Measurements from ENCODE around the gene RFX2. TPM values are rescaled to one million over a fixed set of nuclear protein-coding genes. Genes with fewer than 3 reads are reported as not detected.

Gene RFX2
- total RNA-seq, 2 experiments from 2014 or later = 9.0 to 10.4 TPM

DNA sequence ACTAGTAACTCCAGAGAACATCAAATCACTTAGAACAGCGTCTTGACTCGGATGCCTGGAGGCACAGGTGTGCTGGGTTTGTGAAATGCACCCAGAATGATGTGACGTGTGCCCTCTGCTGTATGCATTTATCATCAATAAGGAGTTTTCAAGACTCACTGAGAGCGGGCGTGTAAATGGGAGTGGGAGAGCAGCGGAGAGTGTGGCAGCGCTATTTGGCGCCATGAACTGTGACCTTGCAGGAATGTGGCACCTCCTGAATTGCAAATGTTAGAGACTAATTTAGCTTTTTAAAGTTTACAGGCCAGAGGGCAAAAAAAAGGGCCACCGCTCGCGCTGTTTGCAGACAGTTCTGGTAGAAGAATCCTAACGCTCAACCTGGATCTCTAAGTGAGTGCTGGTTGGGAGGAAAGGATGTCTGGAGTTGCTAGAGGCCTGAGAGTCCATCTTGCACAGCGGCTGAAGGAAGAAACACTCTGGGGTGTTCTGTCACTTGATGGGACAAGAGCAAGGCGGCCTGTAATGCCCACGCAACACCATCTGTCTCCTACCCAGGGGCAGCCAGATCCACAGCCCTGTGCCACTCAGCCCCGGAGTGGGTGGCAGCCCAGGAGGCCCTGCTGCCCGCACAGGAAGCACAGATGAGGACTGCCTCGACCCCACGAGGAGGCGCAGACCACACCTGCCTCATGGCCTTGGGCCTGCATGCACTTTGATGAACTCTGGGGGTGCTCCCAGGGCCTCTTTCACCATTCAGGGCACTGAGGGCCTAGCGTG is 152.0 kb downstream of the RFX2 start:
- POLR2A ChIA-PET = interaction anchor here (1.1 kb wide), 1 partner anchor 9 kb away, joined by 3 read pairs; no protein-coding TSS in a partner anchor
- CTCF ChIA-PET = interaction anchor here (2.7 kb wide), 1 partner anchor 9 kb away, joined by 20 read pairs; no protein-coding TSS in a partner anchor
- Mint-ChIP-seq H3K9me3 (no peaks in the 10 kb centered on the region), H3K4me3 (no peak overlapping the region), H3K27ac (peak overlapping the region; percentile 70), H3K4me1 (peaks cover 82% of the 10 kb centered on the region), H3K27me3 (no peaks in the 10 kb centered on the region), H3K36me3 (ENCODE audit: low read depth) (peaks cover 15% of the 10 kb centered on the region)
- no peak for DNase-seq

DNA sequence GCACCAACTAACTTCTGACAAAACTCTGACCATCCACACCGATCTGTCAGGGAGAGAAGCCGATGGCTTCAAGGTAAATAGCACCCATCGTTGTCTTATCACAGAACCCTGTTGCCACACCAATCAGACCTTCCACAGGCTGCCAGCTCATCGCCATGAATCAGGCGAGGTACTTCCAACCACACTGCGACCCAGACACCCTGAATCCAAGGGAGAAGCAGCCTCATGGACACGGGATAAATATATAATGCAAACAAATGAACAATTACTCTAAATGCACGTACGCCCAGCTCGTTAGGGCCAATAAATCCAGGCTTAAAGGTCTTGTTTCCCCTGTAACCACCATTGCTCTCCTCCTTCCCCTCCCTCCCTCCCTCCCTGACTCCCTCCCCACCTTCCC is 153.1 kb downstream of the RFX2 start:
- POLR2A ChIA-PET = no interaction called here

DNA sequence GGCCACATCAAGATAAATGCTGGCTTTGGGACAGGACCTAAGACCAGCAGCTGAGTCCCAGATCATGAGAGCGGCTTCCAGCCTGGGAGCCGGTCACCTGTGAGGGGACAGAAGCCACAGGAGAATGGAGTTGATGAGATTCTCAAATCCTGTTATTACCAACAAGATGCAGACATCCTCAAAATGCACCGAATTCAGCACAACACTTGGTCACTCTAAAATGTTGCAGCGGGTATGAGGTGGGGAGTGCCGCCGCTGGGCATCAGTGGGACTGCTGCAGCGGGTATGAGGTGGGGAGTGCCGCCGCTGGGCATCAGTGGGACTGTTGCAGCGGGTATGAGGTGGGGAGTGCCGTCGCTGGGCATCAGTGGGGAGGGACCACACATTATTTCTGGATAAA is 153.6 kb downstream of the RFX2 start:
- CTCF ChIA-PET = interaction anchor here (2.7 kb wide), 1 partner anchor 11 kb away, joined by 20 read pairs; no protein-coding TSS in a partner anchor

More for the DNA sequence above, 153.1 kb downstream of the RFX2 start:
- Mint-ChIP-seq H3K36me3 (ENCODE audit: low read depth) (peaks cover 24% of the 10 kb centered on the region), H3K27me3 (no peaks in the 10 kb centered on the region), H3K27ac (no peak overlapping the region), H3K4me3 (no peak overlapping the region), H3K9me3 (no peaks in the 10 kb centered on the region), H3K4me1 (peaks cover 82% of the 10 kb centered on the region)
- DNase-seq = no peak
- CTCF ChIA-PET = interaction anchor here (2.7 kb wide), 1 partner anchor 10 kb away, joined by 20 read pairs; no protein-coding TSS in a partner anchor

DNA sequence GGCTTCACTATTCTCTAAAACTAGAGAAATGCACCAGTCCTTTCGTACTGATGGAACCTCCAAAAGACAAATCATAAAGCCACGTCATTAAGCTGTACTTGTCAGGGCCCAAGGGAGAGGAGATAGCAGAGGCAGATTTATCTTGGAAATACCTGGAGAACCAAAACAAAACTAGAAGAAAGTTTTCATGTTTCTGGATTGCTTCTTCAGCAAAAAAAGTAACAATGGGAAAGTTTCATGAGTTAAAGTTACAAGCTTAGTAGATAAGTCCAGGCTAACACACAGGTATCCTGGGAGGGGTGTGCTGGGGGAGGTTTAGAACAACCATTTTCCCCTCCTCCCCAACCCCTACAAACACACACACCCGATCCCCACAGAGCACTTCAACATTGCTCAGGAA is 154.0 kb downstream of the RFX2 start:
- H3K9me3 Mint-ChIP-seq = no peaks in the 10 kb centered on the region
- H3K27me3 Mint-ChIP-seq = no peaks in the 10 kb centered on the region
- no peak overlapping the region for H3K4me3 Mint-ChIP-seq
- peaks cover 30% of the 10 kb centered on the region for H3K36me3 Mint-ChIP-seq (ENCODE audit: low read depth)
- ChIA-PET POLR2A (no interaction called here), CTCF (interaction anchor here (2.7 kb wide), 1 partner anchor 11 kb away, joined by 20 read pairs; no protein-coding TSS in a partner anchor)
- H3K4me1 Mint-ChIP-seq = peaks cover 82% of the 10 kb centered on the region
- H3K27ac Mint-ChIP-seq = peak overlapping the region; percentile 13
- no peak for DNase-seq

More for the DNA sequence above, 153.6 kb downstream of the RFX2 start:
- POLR2A ChIA-PET = no interaction called here
- Mint-ChIP-seq H3K9me3 (no peaks in the 10 kb centered on the region), H3K4me3 (no peak overlapping the region), H3K4me1 (peaks cover 82% of the 10 kb centered on the region), H3K27ac (peak overlapping the region; percentile 13), H3K36me3 (ENCODE audit: low read depth) (peaks cover 27% of the 10 kb centered on the region), H3K27me3 (no peaks in the 10 kb centered on the region)
- no peak for DNase-seq

DNA sequence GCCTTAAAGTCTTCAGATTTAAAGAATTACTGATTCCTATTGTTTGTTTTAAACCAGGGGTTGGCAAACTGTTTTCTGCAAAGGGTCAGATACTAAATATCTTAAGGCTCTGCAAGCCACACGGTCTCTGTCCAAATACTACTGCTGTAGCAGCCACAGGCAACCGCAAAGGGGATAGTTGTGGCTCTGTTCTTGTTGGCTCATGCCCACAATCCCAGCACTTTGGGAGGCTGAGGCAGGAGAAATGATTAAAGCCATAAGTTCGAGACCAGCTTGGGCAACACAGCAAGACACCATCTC is 154.7 kb downstream of the RFX2 start:
- Mint-ChIP-seq H3K4me3 (no peak overlapping the region), H3K9me3 (no peaks in the 10 kb centered on the region), H3K27me3 (no peaks in the 10 kb centered on the region), H3K4me1 (peaks cover 82% of the 10 kb centered on the region), H3K36me3 (ENCODE audit: low read depth) (peaks cover 37% of the 10 kb centered on the region), H3K27ac (peak overlapping the region; percentile 59)
- POLR2A ChIA-PET = no interaction called here
- CTCF ChIA-PET = interaction anchor here (2.0 to 2.7 kb wide), 2 partner anchors 11 to 12 kb away, joined by 8 to 20 read pairs; no protein-coding TSS in a partner anchor
- DNase-seq = no peak

DNA sequence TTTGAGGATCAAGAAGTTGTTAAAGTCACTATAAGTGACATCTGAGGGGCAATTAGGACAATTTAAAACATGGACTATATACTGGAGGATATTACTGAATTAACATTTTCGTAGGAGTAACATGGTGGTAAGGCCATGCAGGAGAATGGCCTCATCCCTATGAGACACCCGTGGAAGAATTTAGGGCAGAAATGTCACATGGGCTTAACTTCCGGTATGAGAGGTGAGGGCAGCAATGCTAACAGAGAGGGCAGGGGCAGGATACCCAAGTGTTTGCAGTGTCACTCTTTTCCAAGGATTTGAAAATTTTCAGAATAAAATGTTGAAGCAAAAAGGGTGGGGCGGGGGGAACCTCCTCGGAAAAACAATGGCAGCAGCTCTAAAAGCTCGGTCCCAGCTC is 156.0 kb downstream of the RFX2 start:
- CTCF ChIA-PET = interaction anchor here (2.0 kb wide), 1 partner anchor 13 kb away, joined by 8 read pairs; no protein-coding TSS in a partner anchor
- POLR2A ChIA-PET = interaction anchor here (1.9 to 4.9 kb wide), 2 partner anchors 8 to 24 kb away, joined by 10 to 25 read pairs; partner anchors contain the start of gene RANBP3
- Mint-ChIP-seq H3K27me3 (no peaks in the 10 kb centered on the region), H3K9me3 (no peaks in the 10 kb centered on the region), H3K36me3 (ENCODE audit: low read depth) (peaks cover 40% of the 10 kb centered on the region), H3K27ac (peak overlapping the region; percentile 92), H3K4me1 (peaks cover 83% of the 10 kb centered on the region), H3K4me3 (peak overlapping the region; percentile 62)
- no peak for DNase-seq

DNA sequence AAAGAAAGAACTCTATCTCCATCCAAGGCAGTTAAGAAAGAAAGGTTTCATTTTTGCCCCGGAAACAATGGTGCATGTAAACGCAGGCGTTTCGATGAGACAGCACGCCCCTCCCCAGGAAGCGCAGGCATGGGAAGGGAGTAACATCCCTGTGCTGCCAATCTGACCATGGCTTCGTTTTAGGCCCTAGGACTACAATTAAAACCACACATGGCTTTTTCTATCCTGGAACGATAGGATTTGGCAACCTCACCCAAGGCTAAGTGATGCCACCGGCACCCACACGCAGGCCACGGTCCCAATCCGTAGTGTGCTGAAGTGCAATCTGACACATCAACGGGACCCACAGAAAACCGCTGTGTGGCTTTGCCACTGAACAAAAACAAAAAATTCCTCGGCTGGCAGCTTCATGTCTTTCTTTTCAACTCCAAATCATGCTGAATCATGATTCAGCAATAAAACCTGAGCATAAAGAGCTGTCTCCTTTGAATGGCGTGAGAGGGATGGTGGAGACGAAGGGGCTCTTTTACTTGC is 156.6 kb downstream of the RFX2 start:
- ChIA-PET CTCF (interaction anchor here (2.0 kb wide), 1 partner anchor 13 kb away, joined by 8 read pairs; no protein-coding TSS in a partner anchor), POLR2A (interaction anchor here (0.9 to 4.9 kb wide), 7 partner anchors 9 to 235 kb away, joined by 3 to 25 read pairs (median 3); partner anchors contain the start of genes NDUFA11, RANBP3 and VMAC)
- Mint-ChIP-seq H3K27me3 (no peaks in the 10 kb centered on the region), H3K27ac (peak overlapping the region; percentile 92), H3K36me3 (ENCODE audit: low read depth) (peaks cover 40% of the 10 kb centered on the region), H3K4me3 (peak overlapping the region; percentile 62), H3K4me1 (peaks cover 85% of the 10 kb centered on the region), H3K9me3 (no peaks in the 10 kb centered on the region)
- DNase-seq = peak; percentile 47

DNA sequence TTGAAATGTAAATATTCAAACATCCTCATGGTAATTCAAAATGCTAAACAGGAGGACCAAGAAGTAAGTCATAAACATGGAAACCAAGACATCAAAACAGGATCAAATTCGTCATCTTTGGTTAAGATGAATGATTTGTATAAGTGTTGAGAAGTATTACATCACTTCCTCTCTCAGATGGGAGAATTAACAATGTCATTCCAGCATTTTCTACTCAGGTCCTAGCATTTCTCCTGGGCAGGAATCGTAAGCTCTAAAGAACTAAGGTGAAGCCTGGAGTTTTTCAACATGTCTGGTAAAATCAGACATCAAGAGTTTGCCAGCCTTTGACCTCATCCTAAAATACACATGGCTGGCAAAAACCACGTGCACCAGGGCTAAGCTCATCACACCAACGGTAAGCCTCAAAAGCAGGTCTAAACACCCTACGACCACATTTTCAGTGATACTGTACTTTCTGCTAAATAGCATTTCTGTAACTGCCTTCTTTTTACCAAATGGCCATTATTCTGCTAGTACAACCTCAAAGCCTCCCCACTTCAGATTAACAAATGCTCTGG is 157.2 kb downstream of the RFX2 start:
- no peak for DNase-seq
- Mint-ChIP-seq H3K4me1 (peaks cover 87% of the 10 kb centered on the region), H3K4me3 (peak overlapping the region; percentile 62), H3K27me3 (no peaks in the 10 kb centered on the region), H3K36me3 (ENCODE audit: low read depth) (peaks cover 44% of the 10 kb centered on the region), H3K27ac (peak overlapping the region; percentile 92), H3K9me3 (no peaks in the 10 kb centered on the region)
- POLR2A ChIA-PET = interaction anchor here (0.9 to 4.9 kb wide), 7 partner anchors 9 to 234 kb away, joined by 3 to 25 read pairs (median 3); partner anchors contain the start of genes NDUFA11, RANBP3 and VMAC
- CTCF ChIA-PET = no interaction called here

DNA sequence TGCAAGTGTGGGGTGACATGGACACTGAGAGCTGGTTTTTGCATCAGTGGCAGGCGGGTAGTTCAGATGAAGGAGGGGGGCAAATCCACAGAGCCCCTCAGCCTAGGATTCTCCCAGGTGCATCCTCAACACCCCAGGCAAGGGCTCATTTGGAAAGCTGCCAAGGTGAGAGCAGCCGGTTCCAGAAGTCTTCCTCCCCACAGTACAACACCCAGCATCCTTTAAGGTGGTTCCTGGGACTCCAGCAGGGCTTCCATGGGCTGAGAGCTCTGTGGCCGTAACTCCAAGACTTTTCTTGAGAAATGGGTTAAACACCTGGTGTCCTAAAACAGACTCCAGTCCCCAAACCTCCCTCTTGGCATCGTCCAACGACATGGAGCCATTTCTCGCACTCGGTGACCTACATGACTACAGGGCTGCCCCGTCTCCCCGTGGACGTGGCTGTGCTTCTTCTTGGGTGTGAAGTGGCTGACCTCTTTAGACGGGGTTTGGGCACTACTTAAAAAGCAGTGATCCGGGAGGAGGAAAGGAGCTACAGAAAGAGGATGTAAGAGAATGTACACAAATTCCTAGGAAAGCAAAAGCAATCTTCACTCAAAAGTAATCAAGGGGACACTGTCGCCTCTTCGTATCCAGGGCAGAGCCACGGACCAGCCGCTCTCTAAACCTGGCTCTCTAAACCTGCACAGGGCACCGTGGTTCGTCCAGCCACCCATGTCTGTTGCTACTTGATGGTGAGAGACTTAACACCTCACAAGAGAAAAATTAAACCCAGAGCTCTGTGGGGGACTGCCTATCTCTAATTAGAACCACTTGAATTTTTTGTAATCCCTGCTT is 157.9 kb downstream of the RFX2 start:
- Mint-ChIP-seq H3K27me3 (no peaks in the 10 kb centered on the region), H3K4me1 (peaks cover 88% of the 10 kb centered on the region), H3K27ac (peak overlapping the region; percentile 92), H3K4me3 (no peak overlapping the region), H3K36me3 (ENCODE audit: low read depth) (peaks cover 48% of the 10 kb centered on the region), H3K9me3 (no peaks in the 10 kb centered on the region)
- DNase-seq = no peak
- ChIA-PET POLR2A (interaction anchor here (0.9 to 4.9 kb wide), 8 partner anchors 10 to 233 kb away, joined by 3 to 25 read pairs (median 4); partner anchors contain the start of genes NDUFA11, RANBP3 and VMAC), CTCF (interaction anchor here (2.1 kb wide), 1 partner anchor 15 kb away, joined by 9 read pairs; no protein-coding TSS in a partner anchor)

DNA sequence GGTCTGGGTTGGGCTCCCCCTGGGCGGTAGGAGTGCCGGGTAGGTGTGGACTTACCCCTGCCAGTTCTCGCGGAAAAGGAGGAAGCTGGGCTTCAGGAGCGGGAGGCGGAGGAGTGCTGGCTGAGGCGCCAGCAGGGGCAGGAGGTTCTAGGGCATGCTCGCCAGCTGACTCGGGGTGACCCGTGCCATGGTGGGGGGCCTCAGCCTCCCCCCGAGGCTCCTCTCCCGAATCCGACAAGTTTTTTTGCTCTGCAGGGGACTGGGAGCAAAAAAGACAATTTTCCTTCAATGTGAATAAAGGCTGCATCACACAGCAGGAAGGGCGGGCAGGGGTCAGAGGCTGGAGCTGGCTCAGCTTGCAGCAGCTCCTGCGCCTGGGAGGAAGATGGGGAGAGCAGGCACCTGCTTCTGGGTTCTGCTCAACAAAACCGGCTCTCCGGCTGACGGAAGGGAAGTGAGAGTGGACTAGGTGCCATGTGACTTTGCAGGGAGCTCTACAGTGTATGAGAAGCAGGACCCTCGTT is 158.9 kb downstream of the RFX2 start:
- POLR2A ChIA-PET = interaction anchor here (1.2 to 4.9 kb wide), 3 partner anchors 11 to 48 kb away, joined by 6 to 25 read pairs (median 13); partner anchors contain the start of genes NDUFA11, RANBP3 and VMAC
- H3K4me3 Mint-ChIP-seq = no peak overlapping the region
- no peaks in the 10 kb centered on the region for H3K27me3 Mint-ChIP-seq

DNA sequence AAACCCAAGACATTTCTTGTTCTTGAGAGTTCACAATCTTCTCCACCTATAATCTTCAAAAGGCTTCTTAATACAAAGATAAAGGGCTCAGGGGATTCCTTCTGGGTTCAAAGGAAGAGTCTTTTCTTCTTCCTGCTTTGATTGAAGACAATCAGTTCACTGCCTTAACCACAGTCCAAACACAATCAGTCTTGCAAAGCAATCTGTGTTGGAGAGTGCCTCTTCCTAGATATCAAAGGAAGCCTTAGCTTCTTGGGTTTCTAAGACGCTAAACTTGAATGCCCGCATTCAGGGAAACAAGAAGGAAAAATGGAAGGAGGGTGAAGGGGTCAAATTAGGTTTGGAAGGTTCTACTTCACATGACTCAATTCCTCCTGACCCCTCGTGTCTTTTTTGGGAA is 159.6 kb downstream of the RFX2 start:
- POLR2A ChIA-PET = interaction anchor here (3.1 to 4.9 kb wide), 2 partner anchors 28 to 47 kb away, joined by 13 to 25 read pairs; partner anchors contain the start of genes NDUFA11, RANBP3 and VMAC

More for the DNA sequence above, 158.9 kb downstream of the RFX2 start:
- H3K4me1 Mint-ChIP-seq = peaks cover 83% of the 10 kb centered on the region
- H3K9me3 Mint-ChIP-seq = no peaks in the 10 kb centered on the region
- DNase-seq = no peak
- CTCF ChIA-PET = interaction anchor here (1.9 to 2.1 kb wide), 2 partner anchors 11 to 17 kb away, joined by 5 to 9 read pairs; no protein-coding TSS in a partner anchor
- peaks cover 44% of the 10 kb centered on the region for H3K36me3 Mint-ChIP-seq (ENCODE audit: low read depth)
- H3K27ac Mint-ChIP-seq = peak overlapping the region; percentile 92

More for the DNA sequence above, 159.6 kb downstream of the RFX2 start:
- no peaks in the 10 kb centered on the region for H3K27me3 Mint-ChIP-seq
- H3K36me3 Mint-ChIP-seq (ENCODE audit: low read depth) = peaks cover 47% of the 10 kb centered on the region
- H3K4me3 Mint-ChIP-seq = no peak overlapping the region
- no peak for DNase-seq
- peak overlapping the region; percentile 91 for H3K27ac Mint-ChIP-seq
- CTCF ChIA-PET = interaction anchor here (1.9 to 2.1 kb wide), 2 partner anchors 12 to 17 kb away, joined by 5 to 9 read pairs; no protein-coding TSS in a partner anchor
- no peaks in the 10 kb centered on the region for H3K9me3 Mint-ChIP-seq
- peaks cover 79% of the 10 kb centered on the region for H3K4me1 Mint-ChIP-seq

All from activated CD4-positive, alpha-beta memory T cell treated with anti-CD3 and anti-CD28 coated beads, Interleukin-2, amount 10 ng/mL, durations not matched to agents 7 days and 5 days (primary cell).